ENCODE data around the gene RAB9A. TPM values are rescaled to one million over a fixed set of nuclear protein-coding genes. Genes with fewer than 3 reads are reported as not detected.

RAB9A gene
- total and polyA plus RNA-seq, 10 of the 15 experiments (the other 5 are each of a cell fraction or from before 2014, with no cell fraction given) = 42.1 to 142 (median 49.9) TPM

GRCh38 chrX:13652287-13652793 lies 36.6 kb upstream of the RAB9A start:
- peak overlapping the region; percentile 16 for H3K27ac ChIP-seq (ENCODE audit: control insufficient read depth, insufficient read depth)
- ChIA-PET SMC1A (ENCODE audit: uncharacterized antibody, unreplicated experiment) (interaction anchor here (0.7 to 1.7 kb wide), 3 partner anchors 43 to 372 kb away, joined by 3 to 4 read pairs (median 4); no protein-coding TSS in a partner anchor), RAD21 (ENCODE audit: unreplicated experiment) (interaction anchor here (0.5 to 1.6 kb wide), 4 partner anchors 41 to 91 kb away, joined by 3 read pairs; no protein-coding TSS in a partner anchor), CTCF (interaction anchor here (1.4 to 3.8 kb wide), 2 partner anchors 145 to 380 kb away, joined by 5 to 26 read pairs; no protein-coding TSS in a partner anchor), POLR2A (interaction anchor here (1.4 to 1.6 kb wide), 2 partner anchors 44 to 107 kb away, joined by 3 to 7 read pairs; no protein-coding TSS in a partner anchor)
- 33% methylated on average over 7 of the region's 7 CpGs for WGBS (ENCODE audit: insufficient coverage, insufficient replicate concordance, low lambda C conversion rate, missing lambda C conversion rate)
- intact Hi-C loops (cut with micrococcal nuclease; ENCODE audit: unreplicated experiment) (loop anchor here (2.0 to 10.0 kb wide), 3 partner anchors 200 to 398 kb away; partner anchors contain the start of gene GEMIN8), in situ Hi-C loops (cut with MboI) (loop anchor here (5.0 to 25.0 kb wide), 3 partner anchors 148 to 690 kb away; no protein-coding TSS in a partner anchor)
- peak overlapping the region; percentile 57 for H3K9ac ChIP-seq (ENCODE audit: control insufficient read depth, insufficient read depth, low read length)
- peak overlapping the region; percentile 52 for H2AFZ ChIP-seq (ENCODE audit: control insufficient read depth, low read depth, low read length)
- peak overlapping the region; percentile 95 for H3K4me2 ChIP-seq (ENCODE audit: control insufficient read depth, insufficient read depth)
- FAIRE-seq (no peak), ATAC-seq (no peak), DNase-seq (ENCODE audit: low read depth, low spot score) (no peak)
- peaks cover 8% of the 10 kb centered on the region for H3K79me2 ChIP-seq (ENCODE audit: control insufficient read depth, insufficient read depth, low read length)
- peak overlapping the region; percentile 75 for H3K4me3 ChIP-seq
- TF ChIP-seq ZBTB4 (CRISPR knock-in tag; IDR thresholded peaks at IDR 0.05) (no peak), TARDBP (IDR thresholded peaks at IDR 0.05; ENCODE audit: borderline replicate concordance) (no peak), FOXM1 (IDR thresholded peaks at IDR 0.05; ENCODE audit: low read depth, low read length) (no peak), STAT3 (IDR thresholded peaks at IDR 0.05; ENCODE audit: low read depth, low read length) (no peak), EP300 (IDR thresholded peaks at IDR 0.05; ENCODE audit: borderline replicate concordance in 1 of 2, control insufficient read depth in 1 of 2, low read depth in 2 of 2, low read length in 2 of 2) (no peak), ZNF622 (IDR thresholded peaks at IDR 0.05) (no peak), ZBED1 (IDR thresholded peaks at IDR 0.05; ENCODE audit: borderline replicate concordance) (no peak), MEF2B (IDR thresholded peaks at IDR 0.05; ENCODE audit: partially characterized antibody, poor library complexity, severe bottlenecking) (no peak), ZNF24 (IDR thresholded peaks at IDR 0.05) (no peak), EZH2 (IDR thresholded peaks at IDR 0.05; ENCODE audit: borderline replicate concordance, control insufficient read depth, low read depth, low read length) (no peak), RBBP5 (conservative IDR thresholded peaks at IDR 0.05) (no peak), STAT1 (conservative IDR thresholded peaks at IDR 0.05) (no peak), HDAC2 (IDR thresholded peaks at IDR 0.05) (no peak), NR2C2 (IDR thresholded peaks at IDR 0.05; ENCODE audit: borderline replicate concordance, control insufficient read depth, insufficient read length, low read depth) (no peak), ATF7 (IDR thresholded peaks at IDR 0.05; ENCODE audit: low read depth) (no peak), EED (IDR thresholded peaks at IDR 0.05; ENCODE audit: low read depth) (no peak), NR2F1 (conservative IDR thresholded peaks at IDR 0.05) (no peak), RAD21 (IDR thresholded peaks at IDR 0.05; ENCODE audit: insufficient read depth, low read depth, low read length) (no peak), IRF5 (IDR thresholded peaks at IDR 0.05; ENCODE audit: borderline replicate concordance) (no peak), RCOR1 (conservative IDR thresholded peaks at IDR 0.05; ENCODE audit: low read depth, low read length) (no peak)
- H3K9me3 ChIP-seq (replicated peaks; ENCODE audit: control insufficient read depth, insufficient read depth, low read length) = no peaks in the 10 kb centered on the region
- H3K27me3 ChIP-seq (replicated peaks in 1 of 2; ENCODE audit: control insufficient read depth in 2 of 2, insufficient read depth in 2 of 2, low read length in 1 of 2) = no peaks in the 10 kb centered on the region; a peak in 1 of 4 replicates
- no peaks in the 10 kb centered on the region for H4K20me1 ChIP-seq (ENCODE audit: control insufficient read depth, insufficient read depth)
- peaks cover 7% of the 10 kb centered on the region for H3K4me1 ChIP-seq (ENCODE audit: control insufficient read depth, insufficient read depth, low read length)
- no TSS peak for BruUV-seq (replicated peaks)
- no peaks in the 10 kb centered on the region for H3K36me3 ChIP-seq (ENCODE audit: control insufficient read depth in 2 of 2, insufficient read depth in 2 of 2, low read length in 1 of 2)
